AG09319 (cell line): Measurements from ENCODE around the gene BPGM.

ENCODE experiments used
- DNase-seq: peaks from one replicate; pipeline ENCODE4 v3.0.0-alpha.2; 2010; ENCODE audit warnings: low read depth; ENCODE audit errors: extremely low read depth
- CTCF ChIP-seq: IDR thresholded peaks from 2 replicates; pipeline ENCODE4 v1.5.1; 2011; ENCODE audit warnings: low read depth, mild to moderate bottlenecking, inconsistent platforms, low read length, moderate library complexity

BPGM gene

GRCh38 chr7:134623193-134623592 lies 23.5 kb upstream of the BPGM start:
- DNase-seq: no peak
- no peak for TF ChIP-seq CTCF

GRCh38 chr7:134625550-134625949 lies 21.1 kb upstream of the BPGM start:
- DNase-seq: no peak
- TF ChIP-seq CTCF: no peak

GRCh38 chr7:134627109-134627774 lies 19.4 kb upstream of the BPGM start:
- no peak for TF ChIP-seq CTCF
- no peak for DNase-seq

- TF ChIP-seq CTCF: no peak
- no peak for DNase-seq
These were observed 18.9 kb upstream of the BPGM start for GRCh38 chr7:134627775-134628153.

GRCh38 chr7:134629445-134629844 lies 17.2 kb upstream of the BPGM start:
- no peak for TF ChIP-seq CTCF

GRCh38 chr7:134630237-134630636 lies 16.4 kb upstream of the BPGM start:
- no peak for DNase-seq
- TF ChIP-seq CTCF: no peak

More at GRCh38 chr7:134629445-134629844, 17.2 kb upstream of the BPGM start:
- no peak for DNase-seq

GRCh38 chr7:134630893-134631292 lies 15.8 kb upstream of the BPGM start:
- TF ChIP-seq CTCF: no peak
- DNase-seq: no peak
